GM12878 (cell line): Measurements from ENCODE around the gene LAT. TPM values are rescaled to one million over a fixed set of nuclear protein-coding genes. Genes with fewer than 3 reads are reported as not detected.

Experiments
- ATAC-seq: fragments of 200-7000 bp; cut with Tn5 transposase; 3 replicates; pipeline ENCODE4 v1.9.1; 2020; ENCODE audit warnings: mild to moderate bottlenecking, moderate library complexity
- BruUV-seq: library from RNA; stranded (reverse); fragments of 400-500 nt; replicated peaks from 2 replicates; lab custom pipeline; 2021; lab: Mats Ljungman, UMichigan
- CTCF ChIA-PET: fragments of 300-600 bp; sonication (Branson Sonifier 250); formaldehyde crosslinking; extraction: SDS; loops from one replicate; lab custom pipeline; 2021; ENCODE audit warnings: inconsistent platforms; lab: Yijun Ruan, JAX
- POLR2A ChIA-PET: fragments of 350-600 bp; formaldehyde crosslinking; extraction: SDS; loops from one replicate; lab custom pipeline; 2021; ENCODE audit warnings: inconsistent platforms; lab: Charles Lee
- RAD21 ChIA-PET: fragments of 300-600 bp; sonication (Branson Sonifier 250); formaldehyde crosslinking; loops from one replicate; lab custom pipeline; 2023; ENCODE audit warnings: antibody characterized with exemption; ENCODE audit not compliant: unreplicated experiment; lab: Charles Lee
- SMC1A ChIA-PET: fragments of 300-600 bp; sonication (Branson Sonifier 250); formaldehyde crosslinking; loops from one replicate; lab custom pipeline; 2023; ENCODE audit not compliant: unreplicated experiment, uncharacterized antibody; lab: Charles Lee
- DNase-seq: peaks from one replicate; pipeline ENCODE4 v3.0.0-alpha.2; 2011; ENCODE audit warnings: low read depth, low spot score
- FAIRE-seq: peaks from 3 replicates; lab custom pipeline; 2011; peaks lifted over from hg19 to GRCh38; lab: Jason Lieb, UNC
- H2AFZ ChIP-seq: 2 replicates; pipeline ENCODE4 v1.6.0; 2011; ENCODE audit warnings: low read depth, low read length, control low read depth; ENCODE audit not compliant: control insufficient read depth
- H3K27ac ChIP-seq: 2 replicates; pipeline ENCODE4 v1.5.1; 2011; ENCODE audit warnings: control low read depth; ENCODE audit not compliant: control insufficient read depth, insufficient read depth
- H3K27me3 ChIP-seq, 2 experiments: replicated peaks in 1 of 2; 2 replicates each; pipeline versions ENCODE4 v1.6.0 to v1.6.1; 2011; ENCODE audit warnings: low read length in 1 of 2; ENCODE audit not compliant: control insufficient read depth in 2 of 2, insufficient read depth in 2 of 2
- H3K36me3 ChIP-seq, 2 experiments: 2 replicates each; pipeline ENCODE4 v1.5.1; 2011; ENCODE audit warnings: low read length in 1 of 2; ENCODE audit not compliant: control insufficient read depth in 2 of 2, insufficient read depth in 2 of 2
- H3K4me1 ChIP-seq: 2 replicates; pipeline ENCODE4 v1.6.1; 2011; ENCODE audit warnings: mild to moderate bottlenecking, low read length, moderate library complexity, mixed read lengths; ENCODE audit not compliant: control insufficient read depth, insufficient read depth
- H3K4me2 ChIP-seq: 2 replicates; pipeline ENCODE4 v1.6.0; 2011; ENCODE audit warnings: control low read depth; ENCODE audit not compliant: control insufficient read depth, insufficient read depth
- H3K4me3 ChIP-seq: fragments of 200-600 bp; sonication (generic); 2 replicates; pipeline ENCODE4 v1.5.1; 2016
- H3K79me2 ChIP-seq: 2 replicates; pipeline ENCODE4 v1.6.0; 2011; ENCODE audit warnings: low read length; ENCODE audit not compliant: control insufficient read depth, insufficient read depth
- H3K9ac ChIP-seq: 2 replicates; pipeline ENCODE4 v1.8.0; 2011; ENCODE audit warnings: low read length, control low read depth, mixed read lengths; ENCODE audit not compliant: control insufficient read depth, insufficient read depth
- H3K9me3 ChIP-seq: replicated peaks from 3 replicates; pipeline ENCODE4 v1.5.1; 2011; ENCODE audit warnings: mild to moderate bottlenecking, low read length; ENCODE audit not compliant: control insufficient read depth, insufficient read depth
- H4K20me1 ChIP-seq: 2 replicates; pipeline ENCODE4 v1.6.0; 2011; ENCODE audit not compliant: control insufficient read depth, insufficient read depth
- CBX3 ChIP-seq: fragments of 200-600 bp; sonication (generic); IDR thresholded peaks from 2 replicates; pipeline ENCODE4 v1.6.1; 2016; ENCODE audit warnings: low read depth, borderline replicate concordance
- CHD4 ChIP-seq: fragments of 200-600 bp; sonication (generic); IDR thresholded peaks from 2 replicates; pipeline ENCODE4 v1.6.1; 2016; ENCODE audit warnings: mild to moderate bottlenecking
- ELK1 ChIP-seq: IDR thresholded peaks from 2 replicates; pipeline ENCODE4 v1.6.1; 2012; ENCODE audit warnings: low read depth, low read length, improper control_type of control experiment
- FOS ChIP-seq: IDR thresholded peaks from 3 replicates; pipeline ENCODE4 v1.6.1; 2011; ENCODE audit warnings: borderline replicate concordance; ENCODE audit not compliant: insufficient read length; ENCODE audit errors: extremely low read depth
- FOXM1 ChIP-seq: IDR thresholded peaks from 2 replicates; pipeline ENCODE4 v1.6.1; 2012; ENCODE audit warnings: low read depth, mild to moderate bottlenecking, inconsistent platforms, low read length, moderate library complexity
- IRF4 ChIP-seq: IDR thresholded peaks from 2 replicates; pipeline ENCODE4 v1.6.1; 2011; ENCODE audit warnings: low read depth, low read length
- KDM1A ChIP-seq: fragments of 200-600 bp; sonication (generic); IDR thresholded peaks from 2 replicates; pipeline ENCODE4 v1.6.1; 2016; ENCODE audit warnings: borderline replicate concordance
- MEF2A ChIP-seq: IDR thresholded peaks from 2 replicates; pipeline ENCODE4 v1.6.1; 2011; ENCODE audit warnings: low read depth, mild to moderate bottlenecking, low read length, moderate library complexity; ENCODE audit not compliant: insufficient read depth
- NFXL1 ChIP-seq: fragments of 450-650 bp; IDR thresholded peaks from 2 replicates; pipeline ENCODE4 v1.6.1; 2017; ENCODE audit warnings: antibody characterized with exemption, mild to moderate bottlenecking, borderline replicate concordance
- POLR2AphosphoS5 ChIP-seq: IDR thresholded peaks from 2 replicates; pipeline ENCODE4 v1.6.1; 2011; ENCODE audit warnings: mild to moderate bottlenecking, low read length, inconsistent platforms
- POU2F2 ChIP-seq: IDR thresholded peaks from 3 replicates; pipeline ENCODE4 v1.6.1; 2011; ENCODE audit warnings: low read depth, mild to moderate bottlenecking, low read length, borderline replicate concordance
- RBBP5 ChIP-seq: fragments of 200-600 bp; sonication (generic); conservative IDR thresholded peaks from 2 replicates; pipeline ENCODE4 v1.6.1; 2016
- SP1 ChIP-seq: IDR thresholded peaks from one replicate; pipeline ENCODE4 v1.6.1; 2011; ENCODE audit warnings: low read depth, low read length
- ZBED1 ChIP-seq: IDR thresholded peaks from 2 replicates; pipeline ENCODE4 v1.6.1; 2016; ENCODE audit warnings: borderline replicate concordance
- ZSCAN29 ChIP-seq: fragments of 450-650 bp; IDR thresholded peaks from 2 replicates; pipeline ENCODE4 v1.6.1; 2017; ENCODE audit warnings: mild to moderate bottlenecking, moderate library complexity
- ZZZ3 ChIP-seq: IDR thresholded peaks from 2 replicates; pipeline ENCODE4 v1.6.1; 2011; ENCODE audit warnings: low read depth; ENCODE audit not compliant: control insufficient read depth, insufficient read length
- WGBS: methylation state at CpG from one replicate; pipeline ENCODE4 v1.1.6; 2016; ENCODE audit warnings: low lambda C conversion rate; ENCODE audit not compliant: insufficient replicate concordance, insufficient coverage; ENCODE audit errors: missing lambda C conversion rate; 5-methylcytosine and 5-hydroxymethylcytosine counted together
- in situ Hi-C: fragments of 300-500 bp; cut with MboI; formaldehyde crosslinking; loops from 9 replicates; pipeline ENCODE4 v1.14.3; 2018; ENCODE audit warnings: mixed read lengths
- intact Hi-C: fragments of 100-400 bp; cut with micrococcal nuclease; formaldehyde crosslinking; loops from one replicate; pipeline ENCODE4 v1.14.2; 2022; ENCODE audit not compliant: unreplicated experiment
- polyA plus RNA-seq, 11 experiments: library from polyadenylated mRNA; depleted of rRNA in 4 of 11; unstranded in 6 of 11; stranded (reverse) in 5 of 11; fragments of >200 nt; fragmentation: Nextera tagmentation in 4 of 11; fragmentation: Illumina TruSeq in 1 of 11; extraction: Ambion mirVana in 4 of 11; extraction: Trizol in 1 of 11; gene quantifications; 1 replicate in 1 of 11; 2 replicates in 10 of 11; pipeline versions ENCODE4 v1.2.1 to v1.2.3, GENCODE V29; 2011 to 2016; ENCODE audit warnings: inconsistent platforms in 2 of 11, missing spikeins in 2 of 11, low read depth in 1 of 11
- total RNA-seq, 4 experiments: library from RNA; depleted of rRNA in 3 of 4; stranded (reverse); fragments of >200 nt in 3 of 4; fragmentation: Illumina TruSeq in 1 of 4; extraction: Trizol in 1 of 4; gene quantifications; 2 replicates each; pipeline versions ENCODE4 v1.2.1 to v1.2.3, GENCODE V29; 2013 to 2021

Gene LAT
- total and polyA plus RNA-seq, 10 of the 15 experiments (the other 5 are each of a cell fraction or from before 2014, with no cell fraction given): 0.39 to 6.9 (median 2.0) TPM

GRCh38 chr16:28964496-28964895 lies 20.4 kb upstream of the LAT start:
- in situ Hi-C loops: no loop called here
- Histone ChIP-seq H3K4me2 (no peak overlapping the region), H3K79me2 (no peaks in the 10 kb centered on the region), H3K9me3 (no peaks in the 10 kb centered on the region), H3K9ac (no peak overlapping the region), H3K27me3 (no peaks in the 10 kb centered on the region), H4K20me1 (no peaks in the 10 kb centered on the region), H3K36me3 (peaks cover 8 to 28% of the 10 kb centered on the region in 2 experiments), H3K4me1 (no peaks in the 10 kb centered on the region), H3K27ac (no peak overlapping the region), H2AFZ (no peak overlapping the region), H3K4me3 (no peak overlapping the region)
- CTCF ChIA-PET: interaction anchor here (1.1 kb wide), 1 partner anchor 9 kb away, joined by 3 read pairs; no protein-coding TSS in a partner anchor
- ATAC-seq (no peak), DNase-seq (no peak), FAIRE-seq (no peak)
- intact Hi-C loops: no loop called here
- no TSS peak for BruUV-seq
- 100% methylated on average over 2 of the region's 2 CpGs for WGBS
- POLR2A ChIA-PET: no interaction called here
- SMC1A ChIA-PET: interaction anchor here (1.6 kb wide), 1 partner anchor 8 kb away, joined by 4 read pairs; no protein-coding TSS in a partner anchor
- RAD21 ChIA-PET: no interaction called here
- no peak for TF ChIP-seq RBBP5
- no peak for TF ChIP-seq ZSCAN29
- no peak for TF ChIP-seq ELK1
- TF ChIP-seq NFXL1: no peak
- no peak; the same call in 1 of the 2 replicates for TF ChIP-seq POLR2AphosphoS5
- TF ChIP-seq IRF4: no peak

- H3K27ac ChIP-seq: no peak overlapping the region
- H3K27me3 ChIP-seq: no peaks in the 10 kb centered on the region
- 85% methylated on average over 4 of the region's 4 CpGs for WGBS
- FAIRE-seq (no peak), DNase-seq (no peak), ATAC-seq (no peak)
- intact Hi-C loops: no loop called here
- ChIA-PET CTCF (interaction anchor here (1.1 to 1.6 kb wide), 2 partner anchors 22 to 105 kb away, joined by 3 to 4 read pairs; no protein-coding TSS in a partner anchor), RAD21 (no interaction called here), SMC1A (no interaction called here), POLR2A (no interaction called here)
- peaks cover 8 to 20% of the 10 kb centered on the region in 2 experiments for H3K36me3 ChIP-seq
- in situ Hi-C loops: no loop called here
- no peak overlapping the region for H3K4me2 ChIP-seq
- H3K4me1 ChIP-seq: no peaks in the 10 kb centered on the region
- H3K79me2 ChIP-seq: no peaks in the 10 kb centered on the region
- H3K9me3 ChIP-seq: no peaks in the 10 kb centered on the region
- H2AFZ ChIP-seq: no peak overlapping the region
- H4K20me1 ChIP-seq: no peaks in the 10 kb centered on the region
- TF ChIP-seq ZBED1 (no peak), CHD4 (no peak), MEF2A (no peak), FOXM1 (no peak), CBX3 (no peak), ZZZ3 (no peak), FOS (no peak), SP1 (no peak), KDM1A (no peak), POU2F2 (no peak)
- H3K4me3 ChIP-seq: no peak overlapping the region
- H3K9ac ChIP-seq: no peak overlapping the region
- no TSS peak for BruUV-seq
These were observed 17.7 kb upstream of the LAT start for GRCh38 chr16:28967156-28967555.
